Chondrocyte (in vitro differentiated cells): ENCODE results near the gene SRGAP1. TPM values are rescaled to one million over a fixed set of nuclear protein-coding genes. Genes with fewer than 3 reads are reported as not detected.
"Not testable (repeated sequence)": the region's sequence is repeated elsewhere in the genome, so short reads cannot be mapped to it uniquely, and the experiment has no call there.

Experiments
- DNase-seq: peaks from one replicate; pipeline ENCODE4 v3.0.0; 2021; ENCODE audit warnings: mixed read lengths, low spot score
- H3K27ac Mint-ChIP-seq: one replicate; pipeline ENCODE4 v1.8.0; 2021; ENCODE audit warnings: mild to moderate bottlenecking, moderate library complexity, mixed read lengths; ENCODE audit not compliant: unreplicated experiment
- H3K27me3 Mint-ChIP-seq: 2 replicates; pipeline ENCODE4 v1.8.0; 2021; ENCODE audit warnings: low read depth, mixed read lengths
- H3K36me3 Mint-ChIP-seq: 2 replicates; pipeline ENCODE4 v1.8.0; 2021; ENCODE audit warnings: low read depth, mixed read lengths
- H3K4me1 Mint-ChIP-seq: 2 replicates; pipeline ENCODE4 v1.8.0; 2021; ENCODE audit warnings: low read depth, mild to moderate bottlenecking, mixed read lengths
- H3K4me3 Mint-ChIP-seq: one replicate; pipeline ENCODE4 v1.8.0; 2021; ENCODE audit warnings: mild to moderate bottlenecking, moderate library complexity, mixed read lengths; ENCODE audit not compliant: unreplicated experiment
- H3K9me3 Mint-ChIP-seq: 2 replicates; pipeline ENCODE4 v1.8.0; 2021; ENCODE audit warnings: low read depth, mixed read lengths
- total RNA-seq: library from RNA; stranded (reverse); gene quantifications from 3 replicates; pipeline ENCODE4 v1.2.1, GENCODE V29; 2021
- TF ChIP-seq, protein P1 (sequence below): fragments of 200-600 bp; sonication (generic); IDR thresholded peaks from 2 replicates; pipeline ENCODE4 v1.5.0; 2021; ENCODE audit warnings: antibody characterized with exemption, mild to moderate bottlenecking, moderate library complexity

Gene SRGAP1
- total RNA-seq, 1 donor from 2014 or later = 13.2 TPM

DNA sequence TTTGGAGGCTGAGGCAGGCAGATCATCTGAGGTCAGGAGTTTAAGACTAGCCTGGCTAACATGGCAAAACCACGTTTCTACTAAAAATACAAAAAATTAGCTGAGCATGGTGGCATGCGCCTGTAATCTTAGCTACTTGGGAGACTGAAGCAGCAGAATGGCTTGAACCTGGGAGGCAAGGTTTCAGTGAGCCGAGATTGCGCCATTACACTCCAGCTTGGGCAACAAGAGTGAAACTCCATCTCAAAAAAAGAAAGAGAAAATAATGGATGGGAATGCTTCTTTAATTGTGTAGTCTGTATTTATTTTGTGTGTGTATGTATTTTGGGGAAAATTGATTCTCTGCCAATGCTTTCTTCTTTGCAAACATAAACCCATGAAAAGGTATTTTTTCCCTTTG lies 32.5 kb downstream of the SRGAP1 start:
- Mint-ChIP-seq H3K27ac (no peak overlapping the region), H3K36me3 (peaks cover 1% of the 10 kb centered on the region), H3K9me3 (peaks cover 3% of the 10 kb centered on the region), H3K4me1 (peaks cover 10% of the 10 kb centered on the region), H3K4me3 (no peak overlapping the region), H3K27me3 (no peaks in the 10 kb centered on the region)
- no peak for DNase-seq
- TF ChIP-seq, protein P1, sequence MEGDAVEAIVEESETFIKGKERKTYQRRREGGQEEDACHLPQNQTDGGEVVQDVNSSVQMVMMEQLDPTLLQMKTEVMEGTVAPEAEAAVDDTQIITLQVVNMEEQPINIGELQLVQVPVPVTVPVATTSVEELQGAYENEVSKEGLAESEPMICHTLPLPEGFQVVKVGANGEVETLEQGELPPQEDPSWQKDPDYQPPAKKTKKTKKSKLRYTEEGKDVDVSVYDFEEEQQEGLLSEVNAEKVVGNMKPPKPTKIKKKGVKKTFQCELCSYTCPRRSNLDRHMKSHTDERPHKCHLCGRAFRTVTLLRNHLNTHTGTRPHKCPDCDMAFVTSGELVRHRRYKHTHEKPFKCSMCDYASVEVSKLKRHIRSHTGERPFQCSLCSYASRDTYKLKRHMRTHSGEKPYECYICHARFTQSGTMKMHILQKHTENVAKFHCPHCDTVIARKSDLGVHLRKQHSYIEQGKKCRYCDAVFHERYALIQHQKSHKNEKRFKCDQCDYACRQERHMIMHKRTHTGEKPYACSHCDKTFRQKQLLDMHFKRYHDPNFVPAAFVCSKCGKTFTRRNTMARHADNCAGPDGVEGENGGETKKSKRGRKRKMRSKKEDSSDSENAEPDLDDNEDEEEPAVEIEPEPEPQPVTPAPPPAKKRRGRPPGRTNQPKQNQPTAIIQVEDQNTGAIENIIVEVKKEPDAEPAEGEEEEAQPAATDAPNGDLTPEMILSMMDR = no peak

DNA sequence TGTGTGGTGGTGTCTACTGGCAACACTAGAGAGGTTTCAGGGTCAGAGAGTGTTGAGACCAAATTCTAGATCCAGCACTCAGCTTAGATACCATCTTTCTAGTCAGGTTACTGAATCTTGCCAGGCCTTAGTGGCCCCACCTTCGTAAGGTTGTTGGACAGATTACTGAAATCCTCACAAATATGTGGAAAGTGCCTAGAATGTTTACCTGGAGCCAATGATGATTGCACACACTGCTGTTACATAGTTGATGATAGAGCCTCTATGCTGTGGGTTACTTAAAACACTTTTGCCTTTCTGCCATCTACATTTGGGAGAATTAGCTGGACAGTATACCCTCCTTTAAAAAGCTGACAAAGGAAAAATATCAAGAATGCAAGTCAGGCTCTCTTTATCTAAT lies 33.2 kb downstream of the SRGAP1 start:
- no peaks in the 10 kb centered on the region for H3K27me3 Mint-ChIP-seq
- DNase-seq = no peak
- H3K4me3 Mint-ChIP-seq = no peak overlapping the region
- H3K4me1 Mint-ChIP-seq = peaks cover 11% of the 10 kb centered on the region
- H3K36me3 Mint-ChIP-seq = peaks cover 1% of the 10 kb centered on the region
- H3K27ac Mint-ChIP-seq = no peak overlapping the region
- TF ChIP-seq, protein P1 = no peak
- H3K9me3 Mint-ChIP-seq = peaks cover 3% of the 10 kb centered on the region

DNA sequence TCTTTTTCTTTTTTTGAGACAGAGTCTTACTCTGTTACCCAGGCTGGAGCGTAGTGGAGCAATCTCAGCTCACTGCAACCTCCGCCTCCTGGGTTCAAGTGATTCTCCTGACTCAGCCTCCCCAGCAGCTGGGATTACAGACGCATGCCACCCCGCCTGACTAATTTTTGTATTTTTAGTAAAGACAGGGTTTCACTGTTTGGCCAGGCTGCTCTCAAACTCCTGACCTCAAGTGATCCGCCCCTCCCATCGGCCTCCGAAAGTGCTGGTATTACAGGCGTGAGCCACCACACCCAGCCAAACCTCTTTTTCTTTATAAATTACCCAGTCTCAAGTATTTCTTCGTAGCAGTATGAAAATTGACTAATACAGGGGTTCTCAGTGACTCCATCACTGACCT lies 35.7 kb downstream of the SRGAP1 start:
- not testable (repeated sequence) for H3K4me3 Mint-ChIP-seq, H3K36me3 Mint-ChIP-seq, DNase-seq, H3K27ac Mint-ChIP-seq, H3K9me3 Mint-ChIP-seq, H3K27me3 Mint-ChIP-seq
- peaks cover 17% of the 10 kb centered on the region for H3K4me1 Mint-ChIP-seq

DNA sequence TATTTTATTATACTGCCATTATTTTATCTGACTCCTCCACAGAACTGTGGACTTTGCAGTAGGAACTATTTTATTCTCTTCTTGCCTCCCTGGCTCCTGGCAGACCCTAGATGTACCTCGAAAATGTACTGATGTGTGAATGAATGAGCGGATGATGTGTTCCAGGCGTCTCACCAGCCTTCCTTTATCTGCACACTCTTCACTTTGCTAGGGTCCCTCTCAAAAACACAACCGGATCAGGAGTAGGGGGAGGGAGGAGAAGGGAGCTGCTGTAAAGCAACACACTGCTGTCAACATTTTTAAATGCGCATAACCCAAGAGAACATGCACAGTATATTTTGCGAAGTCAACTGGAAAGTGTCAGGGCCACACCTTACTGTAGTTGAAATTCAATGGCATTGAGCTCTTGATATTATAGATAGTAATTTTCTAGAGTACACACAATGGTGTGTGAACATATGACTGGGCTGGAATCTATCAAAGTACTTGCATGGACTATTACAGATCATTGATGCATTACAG lies 36.3 kb downstream of the SRGAP1 start:
- TF ChIP-seq, protein P1 = no peak
- no peak for DNase-seq
- peaks cover 3% of the 10 kb centered on the region for H3K9me3 Mint-ChIP-seq
- no peak overlapping the region for H3K27ac Mint-ChIP-seq
- H3K4me1 Mint-ChIP-seq = peaks cover 17% of the 10 kb centered on the region
- H3K27me3 Mint-ChIP-seq = no peaks in the 10 kb centered on the region
- no peak overlapping the region for H3K4me3 Mint-ChIP-seq
- H3K36me3 Mint-ChIP-seq = peaks cover 1% of the 10 kb centered on the region

- Mint-ChIP-seq H3K36me3 (peaks cover 1% of the 10 kb centered on the region), H3K27me3 (no peaks in the 10 kb centered on the region), H3K4me1 (peaks cover 17% of the 10 kb centered on the region), H3K9me3 (peaks cover 3% of the 10 kb centered on the region), H3K4me3 (no peak overlapping the region), H3K27ac (no peak overlapping the region)
- no peak for DNase-seq
- TF ChIP-seq, protein P1 = no peak
Observed at GRCh38 chr12:63882844-63883243, 38.3 kb downstream of the SRGAP1 start.

GRCh38 chr12:63885401-63885800 lies 40.9 kb downstream of the SRGAP1 start:
- H3K4me1 Mint-ChIP-seq = peaks cover 24% of the 10 kb centered on the region
- H3K27me3 Mint-ChIP-seq = no peaks in the 10 kb centered on the region
- H3K27ac Mint-ChIP-seq = no peak overlapping the region
- DNase-seq = no peak
- no peaks in the 10 kb centered on the region for H3K36me3 Mint-ChIP-seq
- no peaks in the 10 kb centered on the region for H3K9me3 Mint-ChIP-seq
- no peak overlapping the region for H3K4me3 Mint-ChIP-seq
- TF ChIP-seq, protein P1 = no peak
